ENCODE results near the gene NR3C1.

Gene NR3C1

DNA sequence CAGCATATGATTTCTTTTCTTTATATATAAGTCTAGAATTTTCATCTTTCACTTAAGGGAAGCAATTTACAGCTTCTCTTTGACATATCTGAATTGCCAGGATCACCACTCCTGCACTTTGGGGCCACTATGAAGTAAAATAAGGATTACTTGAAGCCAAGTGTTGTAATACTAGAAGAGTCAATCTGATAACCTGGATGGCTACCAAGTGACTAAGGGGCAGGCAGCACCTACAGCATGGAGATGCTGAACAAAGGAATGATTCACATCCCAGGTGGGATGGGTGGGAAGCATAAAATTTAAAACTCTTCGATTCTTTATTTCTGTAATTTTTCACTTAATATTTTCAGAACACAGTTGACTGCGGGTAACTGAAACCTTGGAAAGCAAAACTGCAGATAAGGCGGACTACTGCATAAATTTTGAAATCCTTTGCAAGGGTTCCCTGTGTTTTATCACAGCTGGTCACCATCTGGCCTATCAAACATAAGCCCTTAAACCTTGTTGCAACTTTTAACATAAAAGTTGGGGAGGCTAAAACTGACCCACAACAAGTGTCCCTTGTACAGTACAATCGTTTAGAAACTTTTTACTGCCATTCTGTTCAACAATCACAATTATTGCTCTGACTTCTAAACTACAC is 31.2 kb downstream of the NR3C1 start:
- in situ Hi-C loops (cut with HindIII; ENCODE audit: low sequenced_read_pairs): no loop called here

DNA sequence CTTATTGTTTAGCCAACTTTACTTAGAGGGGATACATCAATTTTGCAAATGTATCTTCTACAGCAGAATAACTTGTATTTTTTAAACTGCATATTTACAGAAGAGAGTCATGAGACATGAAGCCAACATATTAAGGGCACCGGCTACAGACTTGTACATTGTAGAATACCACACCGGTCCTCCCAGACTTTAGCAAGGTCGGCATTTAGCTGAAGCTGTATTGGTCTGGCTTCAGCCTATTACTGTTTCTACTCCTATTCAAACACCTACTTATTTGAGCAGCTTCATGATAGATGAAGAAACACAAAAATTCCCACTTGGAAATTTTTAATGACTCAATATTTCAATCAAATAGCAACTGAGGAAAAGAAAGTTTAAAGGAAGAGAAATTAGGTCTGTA is 33.0 kb downstream of the NR3C1 start:
- in situ Hi-C loops (cut with HindIII; ENCODE audit: low sequenced_read_pairs): no loop called here

GRCh38 chr5:143364061-143364460 is 39.4 kb downstream of the NR3C1 start:
- in situ Hi-C loops (cut with HindIII; ENCODE audit: low sequenced_read_pairs): no loop called here

DNA sequence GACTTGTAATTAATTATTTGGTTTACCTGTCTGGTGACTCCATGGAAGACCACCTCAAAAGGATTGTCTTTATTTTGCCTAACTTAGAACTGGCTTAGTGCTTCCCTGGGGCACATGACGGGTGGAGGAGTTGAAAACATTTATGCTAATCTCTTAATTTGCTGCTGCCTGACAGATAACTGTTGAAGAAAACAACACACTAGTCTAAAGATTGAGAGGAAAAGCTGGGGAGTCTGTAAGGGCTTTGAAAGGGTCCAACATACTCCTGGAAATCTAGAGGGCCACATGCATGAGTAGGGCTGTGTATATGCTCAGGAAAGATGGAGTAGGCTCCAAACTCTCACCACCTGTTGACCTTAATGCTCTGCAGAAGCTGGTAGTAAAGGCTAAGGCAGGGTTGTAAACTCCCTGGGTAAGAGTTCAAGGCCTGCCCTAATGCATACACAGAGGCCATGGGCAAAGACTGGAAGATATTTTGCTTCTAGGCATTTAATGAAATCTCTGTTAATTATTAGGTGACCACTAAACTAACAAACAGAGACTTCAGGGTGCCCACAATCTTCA is 40.7 kb downstream of the NR3C1 start:
- in situ Hi-C loops (cut with HindIII; ENCODE audit: low sequenced_read_pairs): no loop called here

DNA sequence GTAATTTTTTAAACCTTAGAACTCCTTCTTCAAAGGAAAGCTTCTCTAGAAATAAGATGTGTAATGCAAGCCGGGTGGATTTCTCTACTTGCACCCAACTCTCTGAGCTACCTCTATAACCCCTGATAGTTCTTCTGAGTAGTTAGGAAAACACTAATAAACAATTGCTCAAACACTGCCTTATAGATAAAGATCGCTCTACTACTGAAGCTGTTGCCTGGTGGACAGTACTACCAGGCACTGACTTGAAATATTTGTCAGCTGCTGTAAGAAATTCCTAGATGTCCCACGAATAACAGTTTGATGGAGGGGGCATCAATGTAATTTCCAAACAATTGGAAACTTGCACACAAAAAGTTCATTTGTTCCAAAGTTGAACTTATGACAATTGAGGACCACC is 42.0 kb downstream of the NR3C1 start:
- in situ Hi-C loops (cut with HindIII; ENCODE audit: low sequenced_read_pairs): no loop called here

DNA sequence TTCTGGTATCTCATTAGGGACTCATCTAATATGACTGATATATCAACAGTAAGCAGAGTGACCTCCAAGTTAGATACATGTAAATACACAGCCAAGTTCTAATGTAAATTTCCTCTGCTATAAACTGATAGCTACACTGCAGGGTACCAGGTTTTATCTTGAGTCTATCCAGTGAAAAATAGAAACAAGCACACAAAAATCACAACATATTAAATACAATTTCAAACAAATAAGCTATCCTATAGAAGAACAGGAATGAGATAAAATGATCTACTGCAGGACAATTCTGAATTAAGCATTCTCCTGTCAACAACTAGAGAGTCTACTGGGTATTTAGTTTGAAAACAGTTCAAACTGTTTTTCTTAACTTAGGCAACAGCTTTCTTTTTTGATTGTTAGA is 42.7 kb downstream of the NR3C1 start:
- in situ Hi-C loops (cut with HindIII; ENCODE audit: low sequenced_read_pairs): no loop called here

GRCh38 chr5:143359869-143360268 is 43.6 kb downstream of the NR3C1 start:
- in situ Hi-C loops (cut with HindIII; ENCODE audit: low sequenced_read_pairs): no loop called here

GRCh38 chr5:143356855-143357583 is 46.5 kb downstream of the NR3C1 start:
- in situ Hi-C loops (cut with HindIII; ENCODE audit: low sequenced_read_pairs): no loop called here

GRCh38 chr5:143355710-143356109 is 47.8 kb downstream of the NR3C1 start:
- in situ Hi-C loops (cut with HindIII; ENCODE audit: low sequenced_read_pairs): no loop called here

DNA sequence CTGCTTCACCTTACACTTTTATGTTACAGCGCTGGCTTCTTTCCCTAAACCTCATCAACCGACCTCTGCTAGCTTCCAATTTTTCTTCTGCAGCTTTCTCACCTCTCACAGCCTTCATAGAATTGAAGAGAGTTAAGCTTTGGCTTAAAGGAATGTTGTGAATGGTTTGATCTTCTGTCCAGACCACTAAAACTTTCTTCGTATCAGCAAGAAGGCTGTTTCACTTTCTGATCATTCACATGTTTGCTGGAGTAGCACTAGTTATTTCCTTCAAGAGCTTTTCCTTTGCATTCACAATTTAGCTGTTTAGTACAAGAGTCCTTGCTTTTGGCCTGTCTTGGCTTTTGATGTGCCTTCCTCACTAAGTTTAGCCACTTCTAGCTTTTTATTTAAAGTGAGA is 49.5 kb downstream of the NR3C1 start:
- in situ Hi-C loops (cut with HindIII; ENCODE audit: low sequenced_read_pairs): no loop called here

DNA sequence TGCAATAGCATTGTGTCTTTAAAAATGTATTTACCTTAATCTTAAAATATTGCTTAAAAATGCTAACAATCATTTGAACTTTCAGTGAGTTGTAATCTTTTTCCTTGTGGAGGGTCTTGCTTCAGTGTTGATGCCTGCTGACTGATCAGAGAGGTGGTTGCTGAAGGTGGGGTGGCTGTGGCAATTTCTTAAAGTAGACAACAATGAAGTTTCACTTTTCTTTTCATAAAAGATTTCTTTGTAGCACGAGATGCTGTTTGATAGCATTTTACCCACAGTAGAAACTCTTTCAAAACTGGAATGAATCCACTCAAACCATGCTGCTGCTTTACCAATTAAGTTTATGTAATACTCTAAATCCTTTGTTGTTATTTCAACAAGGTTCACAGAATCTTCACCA is 50.8 kb downstream of the NR3C1 start:
- in situ Hi-C loops (cut with HindIII; ENCODE audit: low sequenced_read_pairs): no loop called here

DNA sequence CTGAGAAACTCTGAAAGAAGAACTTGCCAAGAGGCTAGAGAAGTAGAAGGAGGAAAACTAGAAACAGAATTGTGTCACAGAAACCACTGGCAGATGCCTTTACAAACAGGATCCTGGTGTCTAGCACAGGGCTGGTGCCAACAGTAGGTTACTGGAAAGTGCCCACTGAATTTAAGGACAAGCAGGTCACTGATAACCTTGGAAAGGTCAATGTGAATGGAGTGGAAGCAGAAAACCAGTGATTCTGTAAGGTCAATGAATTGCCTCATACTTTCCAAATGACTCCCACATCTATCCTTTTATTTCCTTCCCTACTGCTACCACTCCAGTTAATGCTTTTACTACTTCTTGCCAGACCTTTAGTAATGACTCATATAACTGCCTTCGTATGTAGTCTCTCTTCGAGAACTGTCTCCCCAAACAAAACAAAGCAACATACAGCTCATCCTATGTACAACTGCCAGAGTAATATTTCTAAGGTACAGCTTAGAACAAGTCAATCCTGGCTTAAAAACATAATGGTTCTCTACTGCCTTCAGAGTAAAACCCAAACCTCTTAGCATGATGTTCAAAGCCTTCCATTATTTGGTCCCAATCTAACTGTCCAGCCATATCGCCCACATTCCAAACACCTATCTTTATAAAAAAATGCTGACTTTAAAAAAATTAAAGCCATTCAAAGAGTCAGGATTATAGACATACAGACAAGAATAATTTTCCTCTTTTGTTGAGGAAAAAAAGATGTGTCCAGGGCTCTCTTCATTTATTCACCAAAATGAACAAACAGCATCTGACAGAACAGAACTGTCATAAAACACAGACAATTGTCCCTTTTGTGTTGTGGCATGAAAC is 52.5 kb downstream of the NR3C1 start:
- in situ Hi-C loops (cut with HindIII; ENCODE audit: low sequenced_read_pairs): no loop called here

DNA sequence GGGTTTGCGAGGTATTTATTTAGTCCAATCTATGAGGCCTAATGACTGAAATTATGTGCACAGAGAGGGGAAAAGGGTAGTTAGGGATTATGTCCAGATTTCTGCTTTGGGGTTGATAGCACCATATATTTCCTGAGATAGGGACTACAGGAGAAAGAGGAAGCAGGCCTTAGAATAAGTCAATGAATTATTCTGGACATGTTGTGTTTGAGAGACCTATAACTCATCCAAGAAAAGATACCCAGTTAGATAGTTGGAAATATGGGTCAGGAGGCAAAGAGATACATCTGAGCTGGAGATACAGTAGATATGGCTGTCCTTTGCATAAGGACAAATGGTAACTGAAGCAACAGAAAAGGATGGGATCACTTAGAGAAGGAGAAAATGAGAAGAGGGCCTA is 53.1 kb downstream of the NR3C1 start:
- in situ Hi-C loops (cut with HindIII; ENCODE audit: low sequenced_read_pairs): no loop called here

- in situ Hi-C loops (cut with HindIII; ENCODE audit: low sequenced_read_pairs): no loop called here
Measured at GRCh38 chr5:143349177-143349576, 54.3 kb downstream of the NR3C1 start.

GRCh38 chr5:143347698-143348344 is 55.7 kb downstream of the NR3C1 start:
- in situ Hi-C loops (cut with HindIII; ENCODE audit: low sequenced_read_pairs): no loop called here

GRCh38 chr5:143347046-143347445 is 56.4 kb downstream of the NR3C1 start:
- in situ Hi-C loops (cut with HindIII; ENCODE audit: low sequenced_read_pairs): no loop called here

DNA sequence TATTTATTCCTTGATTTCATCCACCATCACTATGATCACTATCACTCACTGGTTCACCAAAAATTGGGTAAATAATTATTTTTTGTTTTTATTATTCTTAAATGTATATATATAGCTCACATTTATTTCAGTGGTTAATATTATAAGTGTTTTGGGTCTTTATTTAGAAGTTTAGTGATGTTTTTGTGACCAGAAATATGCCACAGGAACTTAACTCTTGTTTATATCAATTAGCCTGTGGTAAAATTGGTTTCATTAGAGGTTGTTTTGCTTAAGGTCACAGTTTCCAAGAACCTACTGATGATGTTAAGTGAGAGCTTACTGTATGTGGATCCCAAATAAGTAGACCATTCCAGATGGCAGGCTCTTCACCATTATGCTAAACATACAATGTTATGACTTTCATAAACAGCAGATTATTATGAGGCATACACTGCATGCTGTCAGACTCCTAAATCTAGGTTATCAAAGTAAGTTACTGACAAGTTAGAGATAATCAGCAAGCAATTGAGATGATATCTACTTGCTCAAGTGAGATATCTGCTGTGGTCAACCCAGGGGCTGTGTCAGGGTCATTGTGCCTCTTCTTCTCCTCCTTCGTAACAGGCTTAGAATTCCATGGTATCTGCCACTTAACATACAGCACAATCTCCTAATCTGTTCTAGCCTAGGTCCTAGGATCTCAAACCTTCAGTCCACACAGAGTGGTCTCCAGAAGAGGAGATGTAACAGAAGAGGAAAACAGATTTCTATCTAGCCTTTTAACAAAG is 57.6 kb downstream of the NR3C1 start:
- in situ Hi-C loops (cut with HindIII; ENCODE audit: low sequenced_read_pairs): no loop called here

GRCh38 chr5:143343042-143343441 is 60.4 kb downstream of the NR3C1 start:
- in situ Hi-C loops (cut with HindIII; ENCODE audit: low sequenced_read_pairs): no loop called here

- in situ Hi-C loops (cut with HindIII; ENCODE audit: low sequenced_read_pairs): no loop called here
Measured at GRCh38 chr5:143342607-143343006, 60.9 kb downstream of the NR3C1 start.

Measured in DLD1 (cell line).